HCEC 1CT (cell line): ENCODE measurements around the gene CHST10.
"Not testable (repeated sequence)": the region's sequence is repeated elsewhere in the genome, so short reads cannot be mapped to it uniquely, and the experiment has no call there.

Source experiments
- DNase-seq: peaks from one replicate; pipeline ENCODE4 v3.0.0-alpha.2; 2017

CHST10 gene

GRCh38 chr2:100391735-100392515 lies 25.5 kb downstream of the CHST10 start:
- no peak for DNase-seq

GRCh38 chr2:100390001-100390940 lies 27.2 kb downstream of the CHST10 start:
- no peak for DNase-seq

- no peak for DNase-seq
These were observed 28.8 kb downstream of the CHST10 start for GRCh38 chr2:100388703-100389102.

GRCh38 chr2:100383954-100384353 lies 33.5 kb downstream of the CHST10 start:
- no peak for DNase-seq

- DNase-seq: no peak
These were observed 34.2 kb downstream of the CHST10 start for GRCh38 chr2:100383306-100383705.

- peak; percentile 20 for DNase-seq
These were observed 36.2 kb downstream of the CHST10 start for GRCh38 chr2:100381240-100381639.

- DNase-seq: no peak
These were observed 36.8 kb downstream of the CHST10 start for GRCh38 chr2:100380681-100381080.

- DNase-seq: no peak
These were observed 40.6 kb downstream of the CHST10 start for GRCh38 chr2:100376836-100377235.

- no peak for DNase-seq
These were observed 50.3 kb downstream of the CHST10 start for GRCh38 chr2:100367163-100367562.

- DNase-seq: peak; percentile 4
These were observed 52.0 kb downstream of the CHST10 start for GRCh38 chr2:100365434-100365833.

- DNase-seq: not testable (repeated sequence)
These were observed 55.2 kb downstream of the CHST10 start for GRCh38 chr2:100362269-100362668.

GRCh38 chr2:100359576-100359975 lies 57.9 kb downstream of the CHST10 start:
- no peak for DNase-seq

- DNase-seq: no peak
These were observed 58.9 kb downstream of the CHST10 start for GRCh38 chr2:100358554-100358953.

- no peak for DNase-seq
These were observed 64.9 kb downstream of the CHST10 start for GRCh38 chr2:100352521-100352920.

- DNase-seq: no peak
These were observed 66.7 kb downstream of the CHST10 start for GRCh38 chr2:100350661-100351185.

- DNase-seq: not testable (repeated sequence)
These were observed 72.3 kb downstream of the CHST10 start for GRCh38 chr2:100345144-100345543.

GRCh38 chr2:100344433-100344832 lies 73.0 kb downstream of the CHST10 start:
- no peak for DNase-seq

GRCh38 chr2:100342466-100342865 lies 75.0 kb downstream of the CHST10 start:
- DNase-seq: not testable (repeated sequence)
